ENCODE results near the gene H3-3A. TPM values are rescaled to one million over a fixed set of nuclear protein-coding genes. Genes with fewer than 3 reads are reported as not detected.

The H3-3A gene
- total RNA-seq, 3 donors from 2014 or later, result 328 to 367 (median 332) TPM

- H3K27me3 Mint-ChIP-seq (ENCODE audit: low read depth), result no peaks in the 10 kb centered on the region
- no peak overlapping the region for H3K4me3 Mint-ChIP-seq
- H3K36me3 Mint-ChIP-seq (ENCODE audit: insufficient read depth), result no peaks in the 10 kb centered on the region
- DNase-seq, result no peak
- peaks cover 17% of the 10 kb centered on the region for H3K4me1 Mint-ChIP-seq (ENCODE audit: low read depth)
- no peaks in the 10 kb centered on the region for H3K9me3 Mint-ChIP-seq
- no peak for ATAC-seq
Observed at GRCh38 chr1:226107471-226108460, 45.2 kb downstream of the H3-3A start.

- DNase-seq, result no peak
- ATAC-seq, result peak in 1 of 2 donors; percentile 7
- H3K27me3 Mint-ChIP-seq (ENCODE audit: low read depth), result no peaks in the 10 kb centered on the region
Observed at GRCh38 chr1:226108935-226109828, 46.7 kb downstream of the H3-3A start.

GRCh38 chr1:226109829-226110248, 47.3 kb downstream of the H3-3A start:
- Mint-ChIP-seq H3K36me3 (ENCODE audit: insufficient read depth) (no peaks in the 10 kb centered on the region), H3K4me1 (ENCODE audit: low read depth) (peaks cover 17% of the 10 kb centered on the region), H3K4me3 (peak overlapping the region; percentile 93), H3K27me3 (ENCODE audit: low read depth) (no peaks in the 10 kb centered on the region), H3K9me3 (no peaks in the 10 kb centered on the region)
- DNase-seq (peak; percentile 68), ATAC-seq (peak; percentile 86 to 91)

More at GRCh38 chr1:226108935-226109828, 46.7 kb downstream of the H3-3A start:
- peaks cover 17% of the 10 kb centered on the region for H3K4me1 Mint-ChIP-seq (ENCODE audit: low read depth)
- H3K4me3 Mint-ChIP-seq, result peak overlapping the region; percentile 93
- no peaks in the 10 kb centered on the region for H3K9me3 Mint-ChIP-seq
- H3K36me3 Mint-ChIP-seq (ENCODE audit: insufficient read depth), result no peaks in the 10 kb centered on the region

GRCh38 chr1:226110249-226111097, 48.0 kb downstream of the H3-3A start:
- Mint-ChIP-seq H3K4me1 (ENCODE audit: low read depth) (peaks cover 17% of the 10 kb centered on the region), H3K27me3 (ENCODE audit: low read depth) (no peaks in the 10 kb centered on the region), H3K4me3 (peak overlapping the region; percentile 71), H3K9me3 (no peaks in the 10 kb centered on the region), H3K36me3 (ENCODE audit: insufficient read depth) (no peaks in the 10 kb centered on the region)
- ATAC-seq (peak; percentile 69 to 76), DNase-seq (peak; percentile 43)

- DNase-seq, result no peak
- no peaks in the 10 kb centered on the region for H3K9me3 Mint-ChIP-seq
- H3K4me1 Mint-ChIP-seq (ENCODE audit: low read depth), result peaks cover 17% of the 10 kb centered on the region
- peak overlapping the region; percentile 71 for H3K4me3 Mint-ChIP-seq
- no peaks in the 10 kb centered on the region for H3K36me3 Mint-ChIP-seq (ENCODE audit: insufficient read depth)
- no peaks in the 10 kb centered on the region for H3K27me3 Mint-ChIP-seq (ENCODE audit: low read depth)
- ATAC-seq, result no peak
Observed at GRCh38 chr1:226111098-226111882, 48.8 kb downstream of the H3-3A start.

- DNase-seq (no peak), ATAC-seq (no peak)
- Mint-ChIP-seq H3K27me3 (ENCODE audit: low read depth) (no peaks in the 10 kb centered on the region), H3K9me3 (no peaks in the 10 kb centered on the region), H3K36me3 (ENCODE audit: insufficient read depth) (no peaks in the 10 kb centered on the region), H3K4me1 (ENCODE audit: low read depth) (peaks cover 17% of the 10 kb centered on the region), H3K4me3 (no peak overlapping the region)
Observed at GRCh38 chr1:226111883-226112261, 49.4 kb downstream of the H3-3A start.

GRCh38 chr1:226112626-226113025, 50.1 kb downstream of the H3-3A start:
- no peak overlapping the region for H3K4me3 Mint-ChIP-seq
- no peaks in the 10 kb centered on the region for H3K9me3 Mint-ChIP-seq
- peaks cover 17% of the 10 kb centered on the region for H3K4me1 Mint-ChIP-seq (ENCODE audit: low read depth)
- DNase-seq (no peak), ATAC-seq (no peak)
- no peaks in the 10 kb centered on the region for H3K36me3 Mint-ChIP-seq (ENCODE audit: insufficient read depth)
- no peaks in the 10 kb centered on the region for H3K27me3 Mint-ChIP-seq (ENCODE audit: low read depth)

- Mint-ChIP-seq H3K27me3 (ENCODE audit: low read depth) (no peaks in the 10 kb centered on the region), H3K4me3 (no peak overlapping the region), H3K9me3 (no peaks in the 10 kb centered on the region), H3K4me1 (ENCODE audit: low read depth) (peaks cover 10% of the 10 kb centered on the region), H3K36me3 (ENCODE audit: insufficient read depth) (no peaks in the 10 kb centered on the region)
- ATAC-seq (no peak), DNase-seq (no peak)
Observed at GRCh38 chr1:226116673-226117072, 54.2 kb downstream of the H3-3A start.

- H3K4me1 Mint-ChIP-seq (ENCODE audit: low read depth), result peaks cover 9% of the 10 kb centered on the region
- no peaks in the 10 kb centered on the region for H3K27me3 Mint-ChIP-seq (ENCODE audit: low read depth)
- no peak overlapping the region for H3K4me3 Mint-ChIP-seq
- ATAC-seq (no peak), DNase-seq (no peak)
- H3K36me3 Mint-ChIP-seq (ENCODE audit: insufficient read depth), result no peaks in the 10 kb centered on the region
- H3K9me3 Mint-ChIP-seq, result no peaks in the 10 kb centered on the region
Observed at GRCh38 chr1:226117330-226117729, 54.8 kb downstream of the H3-3A start.

- no peak overlapping the region for H3K4me3 Mint-ChIP-seq
- no peak for DNase-seq
Observed at GRCh38 chr1:226118357-226118756, 55.8 kb downstream of the H3-3A start.

GRCh38 chr1:226119169-226119568, 56.7 kb downstream of the H3-3A start:
- ATAC-seq (no peak), DNase-seq (no peak)
- no peaks in the 10 kb centered on the region for H3K27me3 Mint-ChIP-seq (ENCODE audit: low read depth)
- no peak overlapping the region for H3K4me3 Mint-ChIP-seq
- H3K9me3 Mint-ChIP-seq, result no peaks in the 10 kb centered on the region
- H3K36me3 Mint-ChIP-seq (ENCODE audit: insufficient read depth), result no peaks in the 10 kb centered on the region
- peaks cover 20% of the 10 kb centered on the region for H3K4me1 Mint-ChIP-seq (ENCODE audit: low read depth)

More at GRCh38 chr1:226118357-226118756, 55.8 kb downstream of the H3-3A start:
- ATAC-seq, result no peak
- Mint-ChIP-seq H3K9me3 (no peaks in the 10 kb centered on the region), H3K27me3 (ENCODE audit: low read depth) (no peaks in the 10 kb centered on the region), H3K4me1 (ENCODE audit: low read depth) (peaks cover 15% of the 10 kb centered on the region), H3K36me3 (ENCODE audit: insufficient read depth) (no peaks in the 10 kb centered on the region)

- Mint-ChIP-seq H3K4me3 (peak overlapping the region; percentile 77), H3K36me3 (ENCODE audit: insufficient read depth) (no peaks in the 10 kb centered on the region), H3K27me3 (ENCODE audit: low read depth) (no peaks in the 10 kb centered on the region), H3K9me3 (no peaks in the 10 kb centered on the region), H3K4me1 (ENCODE audit: low read depth) (peaks cover 28% of the 10 kb centered on the region)
- DNase-seq (no peak), ATAC-seq (no peak)
Observed at GRCh38 chr1:226120398-226120797, 57.9 kb downstream of the H3-3A start.

- no peak for DNase-seq
- H3K4me1 Mint-ChIP-seq (ENCODE audit: low read depth), result peaks cover 29% of the 10 kb centered on the region
Observed at GRCh38 chr1:226121049-226121586, 58.6 kb downstream of the H3-3A start.

More at GRCh38 chr1:226121049-226121586, 58.6 kb downstream of the H3-3A start:
- Mint-ChIP-seq H3K36me3 (ENCODE audit: insufficient read depth) (no peaks in the 10 kb centered on the region), H3K9me3 (no peaks in the 10 kb centered on the region), H3K27me3 (ENCODE audit: low read depth) (no peaks in the 10 kb centered on the region), H3K4me3 (peak overlapping the region; percentile 77)
- ATAC-seq, result no peak
